Fibroblast of gingiva (primary cell): ENCODE measurements around the gene G6PC3.
A peak's percentile ranks its signal among the peaks of the same experiment; 100 is the strongest.
"Not testable (repeated sequence)": the region's sequence is repeated elsewhere in the genome, so short reads cannot be mapped to it uniquely, and the experiment has no call there.

Source experiments
- DNase-seq: peaks from one replicate; pipeline ENCODE4 v3.0.0-alpha.2; 2011; ENCODE audit warnings: low read depth

G6PC3 gene

DNA sequence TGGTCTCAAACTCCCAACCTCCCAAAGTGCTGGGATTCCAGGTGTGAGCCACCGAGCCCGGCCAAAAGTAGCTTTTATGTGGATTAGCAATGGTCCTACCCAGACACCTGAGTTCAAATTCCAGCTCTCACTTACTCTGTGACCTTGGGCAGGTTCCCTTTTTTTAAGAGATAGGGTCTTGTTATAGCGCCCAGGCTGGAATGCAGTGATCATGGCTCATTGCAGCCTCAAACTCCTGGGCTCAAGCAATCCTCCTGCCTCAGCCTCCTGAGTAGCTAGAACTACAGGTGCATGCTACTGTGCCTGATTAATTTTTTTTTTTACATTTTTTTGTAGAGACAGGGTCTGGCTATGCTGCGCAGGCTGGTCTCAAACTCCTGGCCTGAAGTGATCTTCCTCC, 36.3 kb downstream of the G6PC3 start:
- DNase-seq = no peak

DNA sequence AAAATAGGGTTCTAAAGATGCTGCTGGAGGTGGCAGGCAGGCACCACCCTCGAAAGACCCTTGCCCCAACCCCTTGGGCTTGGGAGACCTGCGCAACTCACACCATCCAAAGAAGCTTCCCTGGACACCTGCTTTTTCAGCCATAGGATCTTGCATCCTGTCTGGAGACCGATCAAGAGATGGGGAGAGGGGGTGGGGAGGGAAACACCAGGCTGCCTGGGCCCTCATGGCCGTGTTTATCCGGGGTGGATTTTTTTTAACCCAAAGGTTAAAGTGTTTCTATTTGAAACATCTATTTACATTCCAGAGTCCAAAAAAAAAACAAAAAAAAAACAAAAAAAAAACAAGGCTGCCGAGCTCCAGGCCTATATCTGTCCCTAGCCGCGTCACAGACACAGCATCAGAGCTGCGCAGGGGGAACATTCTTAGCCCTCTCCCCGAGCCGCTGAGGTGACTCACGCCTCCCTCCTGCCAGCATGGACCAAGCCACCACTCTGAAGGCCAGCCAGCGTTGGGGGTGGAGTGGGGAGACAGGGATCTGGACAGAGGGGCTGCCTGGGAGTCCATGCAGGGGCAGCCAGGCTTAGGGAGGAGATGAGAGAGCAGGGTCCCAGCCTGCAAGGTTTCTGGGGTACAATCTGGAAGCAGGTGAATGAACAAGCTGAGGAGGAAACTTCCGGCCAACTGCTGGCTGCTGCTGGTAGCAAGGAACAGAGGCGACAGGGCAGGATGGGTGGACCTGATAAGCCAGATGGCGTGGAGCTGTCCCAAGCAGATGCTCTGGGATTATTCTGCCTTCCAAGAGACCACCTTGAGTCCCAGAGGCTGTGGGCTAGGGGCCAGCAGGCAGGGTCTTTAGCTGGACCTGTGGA, 38.1 kb downstream of the G6PC3 start:
- DNase-seq = peak; percentile 98

DNA sequence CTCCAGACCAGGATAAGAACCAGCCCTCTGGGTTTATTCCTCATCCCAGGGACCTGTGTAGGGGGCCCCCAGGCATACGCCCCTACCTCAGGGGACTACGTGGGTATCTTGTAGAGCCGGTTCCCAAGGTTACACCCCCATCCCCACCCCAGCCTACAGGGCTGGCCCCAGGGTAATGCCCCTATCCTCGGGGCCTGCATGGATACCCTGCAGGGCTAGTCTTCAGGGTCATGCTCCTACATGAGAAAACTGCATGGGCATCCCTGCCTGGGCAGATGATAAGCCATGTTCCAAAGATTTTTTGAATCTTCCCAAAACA, 38.7 kb downstream of the G6PC3 start:
- DNase-seq = no peak

DNA sequence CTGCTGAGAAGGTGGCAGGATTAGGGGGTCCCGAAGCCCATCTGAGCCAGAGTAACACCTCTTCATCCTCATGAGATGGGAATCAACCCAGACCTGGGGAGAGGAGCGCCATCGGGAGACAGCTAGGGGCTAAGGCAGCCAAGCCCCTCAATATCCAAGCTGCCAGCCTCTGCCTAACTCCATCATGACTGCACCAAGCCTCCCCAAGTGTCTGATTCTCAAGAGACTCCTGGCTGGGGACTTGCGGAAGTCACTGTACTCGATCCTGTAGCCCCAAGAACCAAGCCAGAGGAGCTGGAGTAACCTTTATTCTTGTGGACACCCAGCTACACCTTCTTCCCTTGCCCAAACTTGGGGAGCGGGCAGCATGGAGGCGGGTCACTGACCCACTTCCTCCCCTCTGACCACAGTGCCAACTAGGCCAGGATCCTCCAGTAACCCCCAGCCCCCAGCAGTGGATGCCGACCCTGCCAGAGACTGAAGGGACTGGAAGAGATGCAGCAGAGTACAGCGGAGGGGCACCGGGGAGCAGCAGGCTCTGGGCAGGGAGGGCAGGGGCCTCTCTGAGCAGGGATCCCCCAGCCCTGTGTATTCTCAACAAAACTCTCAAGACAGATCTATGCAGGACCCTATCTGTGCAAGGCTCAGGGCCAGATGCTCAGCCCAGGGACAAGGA, 39.6 kb downstream of the G6PC3 start:
- no peak for DNase-seq

DNA sequence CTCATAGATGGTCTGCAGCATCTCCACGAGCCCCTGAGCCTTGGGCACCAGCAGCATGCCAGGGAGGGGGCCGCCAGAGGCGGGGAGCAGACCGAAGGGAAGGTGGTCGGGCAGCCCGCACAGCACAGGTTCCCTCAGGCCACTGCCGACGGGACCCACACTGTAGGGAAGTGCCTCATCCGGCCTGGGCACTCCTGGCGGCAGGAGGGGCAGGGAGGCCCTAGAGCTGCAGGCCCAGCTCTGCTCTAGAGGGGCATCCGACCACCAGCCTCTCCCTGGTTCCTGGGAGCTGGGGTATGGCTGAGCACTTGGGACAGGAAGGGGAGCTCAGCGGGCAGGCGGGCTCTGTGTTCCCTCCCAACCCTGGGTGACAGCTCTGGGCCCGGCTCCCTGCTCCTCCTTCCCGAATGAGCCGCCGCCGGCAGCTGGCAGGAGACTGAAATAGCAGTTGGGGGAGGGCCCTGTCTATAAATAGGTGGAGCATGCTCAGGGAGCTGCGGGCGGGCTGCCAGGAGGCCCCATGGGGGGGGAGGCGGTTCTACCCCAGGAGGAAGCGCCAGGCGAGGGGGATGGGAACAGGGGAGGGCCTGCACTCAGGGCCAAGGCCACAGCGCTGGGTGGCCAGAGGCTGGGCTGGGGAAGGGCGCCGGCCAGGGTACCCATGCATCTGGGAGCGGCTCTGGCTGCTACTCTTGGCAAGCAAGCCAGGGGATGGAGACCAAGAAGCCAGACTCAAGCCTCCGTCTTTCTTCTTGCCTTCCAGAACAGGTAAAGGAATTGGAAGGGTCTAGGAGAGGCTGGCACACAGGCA, 40.5 kb downstream of the G6PC3 start:
- DNase-seq = peak; percentile 94

DNA sequence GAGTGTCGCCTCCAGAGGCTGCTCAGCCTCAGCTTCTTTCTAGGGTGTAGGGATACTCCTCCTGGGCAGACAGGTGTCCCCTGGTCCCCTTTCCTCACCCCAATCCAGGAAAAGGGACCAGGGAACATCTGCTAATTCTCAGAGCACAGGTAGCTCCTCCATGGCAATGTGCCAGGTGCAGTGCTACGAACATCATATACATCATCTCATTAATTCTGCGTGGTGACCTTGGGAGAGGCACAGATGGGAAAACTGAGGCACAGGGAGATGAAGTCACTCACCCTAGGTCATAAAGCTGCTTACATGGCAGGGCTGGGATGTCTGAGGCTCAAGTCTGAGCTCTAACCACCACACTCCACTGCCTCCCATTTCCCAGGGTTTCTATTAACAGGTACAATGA, 41.2 kb downstream of the G6PC3 start:
- no peak for DNase-seq

DNA sequence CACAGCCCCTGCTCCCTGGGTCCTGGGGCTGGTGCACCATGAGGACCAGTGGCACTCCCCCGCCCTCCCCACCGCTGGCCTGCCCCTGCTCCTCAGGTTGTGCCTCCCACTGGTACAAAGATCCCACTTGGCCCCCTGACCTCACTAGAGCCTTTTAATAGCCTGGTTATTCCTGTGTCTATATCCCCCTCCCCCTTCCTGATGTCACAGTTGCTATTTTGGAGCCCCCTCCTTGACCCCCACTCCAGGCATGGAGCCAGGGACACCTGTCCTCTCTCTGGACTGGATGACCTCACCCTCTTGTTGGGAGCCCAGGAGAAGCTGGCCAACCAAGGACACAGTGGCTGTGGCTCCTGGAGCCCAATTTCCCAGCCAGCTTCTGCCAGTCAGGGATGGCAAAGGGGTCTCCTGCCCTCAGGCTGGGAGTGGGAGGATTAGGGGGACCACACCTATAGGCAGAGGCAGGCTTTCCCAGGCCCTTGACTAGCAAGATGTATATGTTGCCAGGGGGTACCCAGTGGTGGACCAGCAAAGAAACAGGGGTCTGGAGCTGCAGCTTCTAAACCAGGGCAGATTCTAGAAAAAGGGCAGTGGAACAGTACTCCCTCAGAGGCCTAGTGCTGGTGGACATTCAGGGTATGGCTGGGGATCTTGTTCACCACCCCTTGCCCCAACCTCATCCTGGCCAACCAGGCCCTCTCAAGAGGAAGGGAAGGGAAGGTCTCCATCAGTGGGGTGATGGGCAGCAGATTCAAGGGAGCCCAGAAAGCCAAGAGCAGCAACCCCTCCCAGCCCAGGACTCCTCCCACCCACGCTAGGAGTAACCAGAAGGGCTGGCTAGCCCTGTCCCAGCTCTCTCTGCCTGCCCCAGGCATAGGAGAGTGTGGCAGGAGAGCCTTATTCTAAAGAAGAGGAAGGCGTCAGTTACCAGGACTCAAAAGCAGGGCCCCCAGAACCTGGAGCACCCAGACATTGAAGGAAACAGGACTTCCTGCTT, 42.0 kb downstream of the G6PC3 start:
- no peak for DNase-seq

DNA sequence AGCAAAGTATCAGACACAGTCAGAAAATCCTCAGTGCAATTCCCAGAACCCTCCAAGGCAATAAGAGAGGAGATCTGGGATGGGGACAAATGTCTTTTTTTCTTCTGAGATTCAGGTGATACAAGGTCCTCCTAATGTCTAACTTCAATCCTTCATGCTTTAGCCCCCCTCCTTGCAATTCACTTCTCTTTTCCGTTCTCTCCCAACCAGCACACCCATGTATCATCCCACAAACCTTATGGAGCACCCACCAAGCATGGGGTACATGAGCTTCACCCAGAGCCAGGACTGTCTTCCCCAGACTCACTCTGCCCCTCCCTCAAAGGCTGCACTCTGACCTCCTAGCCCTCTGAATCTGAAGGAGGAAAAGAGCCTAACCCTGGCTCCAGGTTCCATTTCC, 42.8 kb downstream of the G6PC3 start:
- no peak for DNase-seq

DNA sequence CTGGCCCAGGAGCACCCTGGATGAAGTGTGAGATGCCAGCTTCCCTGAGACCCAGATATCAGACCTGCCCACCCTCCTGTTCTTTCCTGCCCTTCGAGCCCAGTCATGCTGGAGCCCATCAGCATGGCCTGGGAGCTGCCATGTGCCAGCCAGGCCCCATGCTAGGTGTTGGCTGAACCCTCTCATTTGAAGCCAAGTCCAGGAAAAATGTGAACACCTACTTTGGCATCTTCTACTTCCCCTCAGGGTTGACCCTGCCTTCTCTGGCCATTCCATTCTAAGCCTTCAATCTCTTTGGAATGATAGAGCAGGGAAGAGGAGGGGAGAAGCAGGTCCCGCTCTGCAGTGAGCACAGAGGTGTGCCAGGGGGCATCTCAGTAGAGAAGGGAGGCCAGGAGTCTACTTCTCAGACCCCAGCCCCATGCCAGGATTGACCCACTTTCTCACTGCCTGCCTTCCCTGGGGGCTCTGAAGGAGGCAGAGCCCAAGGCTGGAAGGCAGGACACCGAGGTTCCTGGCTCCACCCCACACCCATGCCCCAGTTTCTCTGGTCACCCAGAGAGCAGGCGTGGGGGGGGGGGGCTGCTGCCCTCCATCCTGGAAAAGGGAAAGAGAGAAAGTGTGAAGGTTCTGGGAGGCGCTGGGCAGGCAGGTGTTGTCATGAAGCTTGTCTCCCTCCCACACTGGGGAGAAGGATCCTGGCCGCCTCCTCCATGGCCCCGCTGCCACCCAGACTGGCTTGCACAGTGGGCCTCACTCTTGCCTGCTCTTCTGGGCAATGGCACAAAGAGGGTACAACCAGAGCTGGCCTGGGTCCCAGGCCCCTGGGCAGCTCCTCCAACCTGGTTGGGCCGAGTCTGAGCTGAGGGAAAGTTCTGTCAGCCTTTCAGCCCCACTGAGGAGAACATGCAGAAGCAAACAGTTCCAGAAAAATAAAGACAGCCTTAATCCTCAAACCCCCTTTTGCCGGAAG, 43.6 kb downstream of the G6PC3 start:
- no peak for DNase-seq

DNA sequence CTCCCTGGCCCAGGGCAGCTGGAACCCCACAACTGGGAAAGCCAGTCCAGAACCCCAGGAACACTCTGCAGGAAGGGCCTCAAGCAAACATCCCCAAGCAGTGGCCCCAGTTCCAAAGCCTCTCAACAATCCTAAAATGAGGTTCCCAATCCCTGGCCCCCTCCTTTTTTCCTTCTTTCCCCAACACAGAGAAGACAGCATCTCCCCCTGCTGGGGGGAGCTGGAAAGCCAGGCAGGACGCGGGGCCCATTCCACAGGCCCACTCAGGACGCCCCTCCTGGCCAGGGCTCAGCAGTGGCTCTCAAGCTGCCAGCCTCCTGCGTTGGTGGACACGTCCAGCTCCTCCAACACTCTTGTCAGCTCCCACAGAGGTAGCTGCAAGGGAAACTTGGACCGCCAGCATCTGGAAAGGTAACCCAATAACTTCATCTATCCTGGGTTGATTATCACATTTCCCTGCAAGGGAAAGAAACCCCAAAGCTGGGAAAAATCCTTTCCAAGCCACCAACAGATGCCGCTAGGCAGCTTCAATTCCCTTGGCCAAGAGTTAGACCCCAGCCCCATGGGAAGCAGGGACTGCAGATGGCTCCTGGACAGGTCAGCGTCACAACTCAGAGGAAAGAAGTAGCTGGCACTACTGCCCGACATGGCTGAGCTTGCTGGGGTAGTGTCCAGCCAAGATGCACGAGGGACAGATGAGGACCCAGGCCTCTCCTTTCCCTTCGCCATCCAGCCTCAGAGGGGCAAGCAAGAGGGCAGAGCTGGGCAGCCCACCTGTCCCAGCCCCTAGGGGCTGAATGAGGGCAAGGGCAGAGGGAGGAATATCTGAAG, 45.3 kb downstream of the G6PC3 start:
- DNase-seq = peak; percentile 30

DNA sequence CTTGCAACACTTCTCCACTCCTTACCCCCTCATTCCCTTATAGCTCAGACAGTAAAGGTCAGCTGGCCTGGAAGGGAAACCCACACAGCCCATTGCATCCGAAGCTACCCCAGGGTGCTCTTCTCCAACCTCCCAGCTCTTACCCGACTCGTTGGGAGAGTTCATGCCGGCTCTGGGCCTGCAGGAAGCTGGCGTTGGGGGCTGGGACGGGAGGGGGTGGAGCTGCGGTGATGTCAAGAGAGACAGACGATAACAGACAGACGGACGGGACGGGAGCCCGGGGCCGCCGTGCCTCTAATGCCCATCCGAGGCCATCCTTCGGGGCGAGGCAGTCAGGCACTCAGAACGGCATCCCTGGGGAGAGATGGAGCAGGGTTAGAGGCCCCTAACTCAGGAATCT, 46.8 kb downstream of the G6PC3 start:
- DNase-seq = no peak

DNA sequence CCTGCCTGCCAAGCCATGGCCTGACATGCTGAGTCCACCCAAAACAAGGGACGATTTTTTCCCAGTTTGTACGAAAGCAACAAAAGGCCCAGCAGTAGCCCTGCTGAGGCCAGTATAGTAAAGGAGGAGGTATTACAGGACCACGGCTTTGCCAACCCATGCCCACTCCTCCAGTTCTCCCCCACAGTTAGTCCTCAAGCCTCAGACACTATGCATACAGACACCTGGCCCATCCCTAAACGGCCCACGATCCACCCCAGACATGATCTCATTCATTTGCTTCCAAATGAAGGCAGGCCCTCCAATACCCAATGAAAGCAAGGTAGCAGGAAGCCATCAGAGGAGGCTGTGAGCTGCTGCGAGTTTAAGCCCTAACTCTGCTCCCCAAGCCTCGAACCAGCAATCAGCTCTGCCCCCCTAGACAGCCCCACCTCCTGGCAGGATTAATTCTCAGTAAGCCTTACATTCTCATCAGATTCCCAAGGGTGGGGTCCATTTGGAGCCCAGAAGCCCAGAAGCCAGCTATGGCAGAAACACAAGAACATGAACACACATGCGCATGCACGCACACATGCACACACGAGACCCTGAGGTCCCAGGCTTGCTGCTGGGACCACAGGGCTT, 48.0 kb downstream of the G6PC3 start:
- DNase-seq = no peak

DNA sequence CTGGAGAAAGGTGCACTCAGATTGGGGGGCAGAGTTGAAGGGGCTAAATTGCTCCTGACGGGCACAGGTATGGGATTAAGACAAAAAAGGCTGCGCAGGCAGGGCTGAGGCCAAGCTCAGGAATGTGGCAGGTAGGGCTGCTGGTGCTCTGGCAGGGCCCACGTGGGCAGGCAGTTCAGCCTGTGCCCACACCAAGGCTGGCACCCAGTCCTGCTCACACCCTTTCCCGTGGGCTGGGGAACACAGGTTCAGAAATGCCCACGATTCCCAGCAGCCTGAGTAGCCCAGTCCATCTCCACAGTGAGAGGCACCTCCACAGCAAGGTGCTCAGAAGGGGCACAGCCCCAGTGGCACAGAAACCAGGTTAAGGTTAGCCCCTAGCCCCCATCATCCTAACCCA, 48.5 kb downstream of the G6PC3 start:
- DNase-seq = no peak

DNA sequence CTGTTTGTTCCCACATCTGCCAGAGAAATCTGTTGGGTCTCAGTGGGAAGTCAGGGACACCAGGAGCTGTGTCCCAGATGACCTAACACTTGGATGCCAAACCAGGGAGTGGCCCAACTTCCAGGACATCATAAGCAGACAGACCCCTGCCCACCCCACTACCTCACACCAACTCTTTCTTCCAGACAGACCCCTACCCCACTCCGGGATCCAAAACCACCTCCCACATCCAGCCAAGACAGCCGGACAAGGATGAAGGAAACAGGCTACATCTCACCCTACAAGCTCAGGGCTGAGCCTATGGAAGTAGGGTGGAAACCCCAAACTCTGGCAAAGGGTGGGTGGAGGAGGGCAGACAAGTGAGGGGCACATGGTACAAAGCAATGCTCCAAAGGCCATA, 49.3 kb downstream of the G6PC3 start:
- DNase-seq = no peak

DNA sequence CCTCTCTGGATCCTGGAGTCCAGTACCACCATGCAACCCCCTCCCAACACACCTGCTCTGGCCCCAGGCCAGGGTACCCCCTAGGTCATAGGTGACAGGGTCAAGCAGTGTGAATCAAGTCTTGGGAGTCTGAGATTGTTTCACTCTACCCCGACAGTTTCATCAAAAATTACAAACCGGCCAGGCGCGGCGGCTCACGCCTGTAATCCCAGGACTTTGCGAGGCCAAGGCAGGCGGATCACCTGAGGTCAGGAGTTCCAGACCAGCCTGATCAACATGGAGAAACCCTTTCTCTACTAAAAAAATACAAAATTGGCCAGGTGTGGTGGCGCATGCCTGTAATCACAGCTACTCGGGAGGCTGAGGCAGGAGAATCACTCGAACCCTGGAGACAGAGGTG, 49.7 kb downstream of the G6PC3 start:
- DNase-seq = not testable (repeated sequence)

DNA sequence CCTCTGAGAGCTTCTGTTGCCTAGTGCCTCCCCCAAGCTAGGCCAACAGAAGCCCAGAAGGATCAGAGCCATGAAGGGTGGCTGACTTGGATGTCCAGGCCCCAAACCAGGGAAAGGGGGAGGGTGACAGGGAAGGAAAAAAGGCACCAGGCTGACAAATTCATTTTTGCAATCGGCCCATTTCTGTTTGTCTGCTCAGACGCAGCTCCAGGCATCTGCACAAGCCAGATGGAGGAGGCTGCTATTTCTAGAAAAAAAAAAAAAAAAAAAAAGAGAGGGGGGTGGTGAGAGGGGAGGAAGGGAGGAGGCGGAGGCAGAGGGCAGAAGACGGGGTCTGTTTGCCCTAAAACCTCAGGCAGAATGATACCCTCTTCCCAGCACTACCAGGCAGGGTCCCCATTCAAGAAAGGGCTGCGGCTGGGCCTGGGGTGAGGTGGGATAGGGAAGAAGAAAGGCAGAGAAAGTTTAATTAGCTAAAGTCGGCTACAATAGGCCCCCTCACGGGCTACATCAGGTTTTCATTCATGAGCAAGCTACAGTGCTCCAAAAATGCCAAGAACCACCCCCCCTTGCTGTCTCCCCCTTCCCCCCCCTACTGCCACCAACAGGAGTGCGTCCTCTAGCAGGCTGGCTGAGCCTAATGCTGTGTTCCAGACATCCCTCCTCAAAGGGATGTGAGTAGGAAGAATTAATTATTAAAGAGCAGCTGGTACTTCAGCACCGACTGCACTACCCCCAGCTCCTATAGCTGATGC, 50.5 kb downstream of the G6PC3 start:
- DNase-seq = no peak

DNA sequence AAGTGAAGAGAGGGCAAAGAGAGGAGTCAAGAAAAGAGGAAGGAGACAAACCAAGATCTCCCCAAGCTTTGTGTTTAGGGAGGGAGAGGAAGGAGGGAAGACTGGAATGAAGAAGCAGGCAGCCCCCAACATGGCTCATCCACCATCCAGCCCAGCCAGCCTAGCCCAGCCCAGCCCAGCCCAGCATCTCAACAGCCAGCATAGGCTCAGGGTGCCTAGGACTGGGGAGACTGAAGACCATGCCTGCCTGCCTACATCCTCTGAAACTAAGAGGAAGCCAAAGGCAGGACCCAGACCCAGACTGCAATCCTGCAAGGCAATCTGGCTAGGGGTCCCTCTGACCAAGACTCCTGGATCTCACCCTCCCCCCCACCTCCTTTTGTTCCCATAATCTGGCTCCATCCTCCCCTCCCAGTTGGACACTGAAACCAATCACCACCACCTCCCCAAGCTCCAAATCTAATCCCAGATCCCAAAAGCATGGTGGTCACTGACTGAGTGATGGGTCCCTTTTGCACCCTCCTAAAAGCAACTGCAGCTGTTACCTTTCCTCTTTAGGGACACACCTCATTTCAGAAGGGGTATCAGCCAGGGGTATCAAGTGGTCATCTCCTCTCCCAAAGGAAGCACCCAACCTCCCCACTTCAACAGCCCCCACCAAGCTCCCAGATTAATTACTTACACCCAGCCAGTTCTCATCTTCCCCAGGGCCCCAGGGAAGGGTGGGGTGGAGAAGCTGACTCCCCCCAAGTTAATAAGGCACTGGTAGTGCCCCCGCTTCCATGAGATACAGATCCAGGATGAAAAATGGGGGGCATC, 51.7 kb downstream of the G6PC3 start:
- DNase-seq = no peak
